ENCODE results near the gene NAV2.
"Not testable (repeated sequence)": the region's sequence is repeated elsewhere in the genome, so short reads cannot be mapped to it uniquely, and the experiment has no call there.

DNA sequence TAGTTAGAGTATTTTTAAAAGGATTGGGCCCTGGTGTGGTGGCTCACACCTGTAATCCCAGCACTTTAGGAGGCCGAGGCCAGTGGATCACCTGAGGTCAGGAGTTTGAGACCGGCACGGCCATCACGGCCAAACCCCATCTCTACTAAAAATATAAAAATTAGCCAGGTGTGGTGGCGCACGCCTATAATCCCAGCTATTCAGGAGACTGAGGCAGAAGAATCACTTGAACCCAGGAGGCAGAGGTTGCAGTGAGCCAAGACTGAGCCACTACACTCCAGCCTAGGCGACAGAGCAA, 415.8 kb downstream of the NAV2 start:
- TF ChIP-seq, protein P1, sequence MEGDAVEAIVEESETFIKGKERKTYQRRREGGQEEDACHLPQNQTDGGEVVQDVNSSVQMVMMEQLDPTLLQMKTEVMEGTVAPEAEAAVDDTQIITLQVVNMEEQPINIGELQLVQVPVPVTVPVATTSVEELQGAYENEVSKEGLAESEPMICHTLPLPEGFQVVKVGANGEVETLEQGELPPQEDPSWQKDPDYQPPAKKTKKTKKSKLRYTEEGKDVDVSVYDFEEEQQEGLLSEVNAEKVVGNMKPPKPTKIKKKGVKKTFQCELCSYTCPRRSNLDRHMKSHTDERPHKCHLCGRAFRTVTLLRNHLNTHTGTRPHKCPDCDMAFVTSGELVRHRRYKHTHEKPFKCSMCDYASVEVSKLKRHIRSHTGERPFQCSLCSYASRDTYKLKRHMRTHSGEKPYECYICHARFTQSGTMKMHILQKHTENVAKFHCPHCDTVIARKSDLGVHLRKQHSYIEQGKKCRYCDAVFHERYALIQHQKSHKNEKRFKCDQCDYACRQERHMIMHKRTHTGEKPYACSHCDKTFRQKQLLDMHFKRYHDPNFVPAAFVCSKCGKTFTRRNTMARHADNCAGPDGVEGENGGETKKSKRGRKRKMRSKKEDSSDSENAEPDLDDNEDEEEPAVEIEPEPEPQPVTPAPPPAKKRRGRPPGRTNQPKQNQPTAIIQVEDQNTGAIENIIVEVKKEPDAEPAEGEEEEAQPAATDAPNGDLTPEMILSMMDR (IDR thresholded peaks at IDR 0.05): not testable (repeated sequence)
- TF ChIP-seq POLR2A (IDR thresholded peaks at IDR 0.05): not testable (repeated sequence)
